HG02943 (cell line): Measurements from ENCODE around the gene NSG1.
"Not testable (repeated sequence)": the region's sequence is repeated elsewhere in the genome, so short reads cannot be mapped to it uniquely, and the experiment has no call there.

Experiments used
- ATAC-seq: cut with Tn5 transposase; IDR thresholded peaks from one replicate; pipeline ENCODE4 v1.9.1; 2021; ENCODE audit warnings: mild to moderate bottlenecking, low read depth, moderate library complexity; ENCODE audit not compliant: unreplicated experiment

Gene NSG1

DNA sequence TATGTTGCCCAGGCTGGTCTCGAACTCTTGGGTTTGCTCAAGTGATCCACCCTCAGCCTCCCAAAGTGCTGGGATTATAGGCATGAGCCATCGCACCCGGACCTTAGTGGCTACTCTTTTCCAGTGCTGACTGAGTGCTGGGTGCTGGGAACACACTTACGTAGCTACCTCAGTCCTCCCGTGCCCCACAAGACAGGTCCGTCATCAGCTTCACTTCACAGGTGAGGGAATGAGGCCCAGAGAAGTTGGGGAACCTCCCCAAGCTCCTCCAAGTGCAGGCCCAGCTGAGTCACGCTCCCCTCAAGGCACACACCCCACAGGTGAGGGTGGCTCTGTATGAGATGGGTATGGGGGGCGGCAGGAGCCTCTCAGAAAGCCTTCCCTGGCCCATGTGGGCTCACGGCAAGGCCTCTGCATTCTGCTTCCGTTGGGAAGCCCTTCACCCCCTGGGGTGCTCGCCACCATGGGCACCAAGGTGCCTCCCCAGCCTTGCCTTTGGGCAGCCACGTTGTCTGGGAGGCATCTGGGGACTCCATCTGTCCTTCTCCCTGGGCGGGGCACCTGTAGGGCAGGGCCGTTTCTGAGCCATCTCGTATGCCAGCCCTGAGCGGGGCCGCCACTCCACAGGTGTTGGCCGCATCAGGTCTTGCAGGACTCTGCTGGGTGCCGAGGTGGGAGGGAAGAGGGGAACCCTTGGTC, 28.4 kb downstream of the NSG1 start:
- no peak for ATAC-seq

DNA sequence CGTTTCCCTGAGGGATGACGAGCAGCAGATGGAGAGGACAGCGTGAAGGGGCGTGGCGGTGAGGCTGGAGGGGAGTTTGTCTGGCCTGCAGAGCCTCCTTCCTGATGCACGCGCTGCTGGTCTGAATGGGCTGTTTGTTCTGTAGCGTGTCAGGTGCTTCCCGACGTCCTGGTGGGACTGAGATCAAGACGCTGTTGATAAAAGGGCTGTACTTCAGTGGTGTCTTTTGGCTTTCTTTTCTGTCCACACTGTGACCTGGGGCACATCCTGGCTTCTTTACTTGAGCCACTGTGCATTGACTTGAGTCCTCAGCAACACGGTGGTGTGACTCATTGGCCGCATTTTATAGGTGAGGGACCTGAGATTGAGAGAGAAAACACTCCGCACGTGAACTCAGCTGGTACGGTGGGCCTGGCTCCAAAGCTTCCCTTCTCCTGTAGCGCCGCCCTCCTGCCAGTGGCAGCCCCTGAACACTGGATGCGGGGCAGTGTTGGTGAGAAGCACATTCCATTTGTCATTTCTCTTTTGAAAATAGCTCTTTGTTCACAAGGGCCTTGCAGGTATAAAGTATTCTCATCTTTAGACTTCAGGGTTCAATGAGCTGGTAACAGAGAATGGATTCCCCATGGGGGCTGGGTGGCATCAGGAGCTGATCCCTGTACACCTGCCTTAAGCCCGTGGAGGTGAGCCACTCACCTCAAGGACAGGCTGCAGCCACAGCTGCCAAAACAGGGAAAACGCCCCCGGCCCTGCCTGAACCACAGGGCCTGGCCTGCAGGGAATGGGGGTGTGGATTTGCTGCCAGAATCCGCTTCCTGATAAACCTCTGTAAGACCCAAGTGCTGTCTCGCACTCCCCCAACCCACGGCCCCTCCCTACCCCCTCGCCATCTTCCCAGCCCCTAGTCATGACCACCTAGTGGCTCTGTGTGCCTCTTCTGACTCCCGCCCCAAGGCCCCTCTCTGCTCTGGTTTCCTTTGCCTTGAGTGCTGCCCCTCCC, 29.2 kb downstream of the NSG1 start:
- no peak for ATAC-seq

DNA sequence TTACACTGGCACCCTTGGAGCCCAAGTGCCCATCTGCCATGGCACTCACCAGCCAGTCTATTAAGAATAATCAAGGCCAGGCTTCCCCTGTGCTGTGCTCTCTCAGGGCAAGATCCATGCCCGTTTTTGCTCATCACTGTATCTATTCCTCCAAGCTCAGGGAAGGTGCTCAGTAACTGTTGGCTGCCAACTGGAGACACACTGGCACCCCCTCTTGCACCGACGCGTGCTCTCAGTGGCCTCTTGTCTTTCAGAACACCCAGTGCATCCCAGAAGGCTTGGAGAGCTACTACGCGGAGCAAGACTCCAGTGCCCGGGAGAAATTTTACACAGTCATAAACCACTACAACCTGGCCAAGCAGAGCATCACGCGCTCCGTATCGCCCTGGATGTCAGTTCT, 30.1 kb downstream of the NSG1 start:
- no peak for ATAC-seq

DNA sequence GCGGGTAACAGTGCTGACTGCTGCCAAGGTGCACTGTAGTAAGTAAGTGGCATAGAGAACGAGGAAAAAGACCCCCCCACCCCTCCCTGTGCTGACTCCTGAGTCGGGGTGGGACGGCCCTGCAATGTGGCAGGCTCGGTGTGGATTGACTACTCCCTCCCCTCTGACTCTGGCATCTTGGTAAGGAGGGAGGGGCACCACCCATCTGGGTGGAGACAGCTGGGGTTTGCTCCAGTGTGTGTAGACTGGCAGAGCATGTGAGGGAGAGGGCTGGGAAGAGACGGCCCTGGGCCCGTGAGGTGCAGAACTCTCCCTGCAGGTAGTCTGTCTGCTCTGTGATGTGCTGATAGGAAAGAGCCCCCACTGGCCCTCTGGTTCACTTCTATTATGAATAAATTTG, 31.0 kb downstream of the NSG1 start:
- ATAC-seq: no peak

DNA sequence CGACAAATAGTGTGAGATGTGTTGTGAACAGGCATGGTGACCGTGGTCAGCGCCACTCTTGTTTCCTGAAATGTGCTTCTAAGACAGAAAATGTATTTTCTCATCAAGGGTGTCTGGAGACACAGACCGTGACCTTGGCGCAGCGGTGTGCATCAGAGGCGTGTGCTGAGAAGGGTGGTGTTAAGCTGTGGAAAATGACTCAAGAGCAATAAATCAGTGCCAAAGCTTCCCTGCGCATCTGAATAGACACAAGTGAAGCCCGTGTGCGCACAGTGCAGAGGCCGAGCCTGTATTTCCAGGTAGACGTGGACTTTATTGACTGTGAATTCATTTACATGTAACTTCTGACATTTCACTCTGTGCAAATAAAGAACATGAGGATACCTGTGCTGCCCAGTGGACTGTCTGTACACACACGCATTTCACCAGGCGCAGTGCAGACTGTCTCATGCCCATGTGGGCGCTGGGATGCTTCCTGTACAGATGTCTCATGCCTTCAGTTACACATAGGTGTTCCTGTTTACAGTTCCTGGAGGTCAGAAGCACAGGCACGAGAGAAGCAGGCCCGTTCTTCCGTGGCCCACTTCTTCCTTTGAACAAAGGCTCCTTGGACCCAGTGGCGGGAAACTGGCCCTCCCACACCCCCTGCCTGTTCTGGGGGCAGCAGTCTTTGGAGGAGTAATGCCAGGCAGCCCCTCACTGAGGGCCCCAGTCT, 31.9 kb downstream of the NSG1 start:
- ATAC-seq: no peak

DNA sequence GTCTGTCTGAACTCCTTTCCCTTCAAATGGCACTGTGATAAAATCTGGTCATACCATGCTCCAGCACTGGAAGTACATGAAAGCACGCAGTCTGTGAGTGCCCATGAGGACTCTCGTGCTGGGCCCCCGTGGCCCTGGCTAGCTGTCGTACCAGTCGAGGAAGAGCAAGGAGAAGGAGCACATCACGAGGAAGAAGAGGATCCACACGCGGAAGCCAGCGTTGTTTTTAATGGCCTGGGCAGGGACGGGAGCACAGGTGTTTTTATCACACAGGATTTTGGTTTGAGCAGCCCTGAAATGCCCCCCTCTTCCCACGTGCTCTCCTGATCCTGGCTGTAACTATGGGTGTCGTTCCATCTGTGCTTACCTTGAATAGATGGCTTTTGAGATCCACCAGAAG, 33.0 kb downstream of the NSG1 start:
- no peak for ATAC-seq

DNA sequence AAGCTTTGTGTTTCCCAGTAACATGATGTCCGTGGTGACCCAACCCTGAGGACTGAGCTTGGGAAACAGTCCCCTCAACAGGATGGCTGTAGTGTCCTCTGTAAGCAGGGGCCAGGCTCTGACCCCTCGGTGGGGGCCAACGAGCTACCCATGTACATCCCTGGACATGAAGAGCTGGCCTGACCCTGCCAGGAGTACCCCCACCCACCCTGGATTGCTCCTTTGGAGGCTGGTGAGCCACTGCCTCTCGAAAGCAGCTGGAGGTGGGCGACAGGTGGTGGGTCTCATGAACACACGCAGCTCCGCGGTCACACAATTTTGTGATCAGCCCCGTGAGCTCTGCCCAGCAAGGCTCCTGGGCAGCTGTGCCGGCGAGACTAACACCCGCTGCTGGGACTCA, 33.5 kb downstream of the NSG1 start:
- ATAC-seq: no peak

DNA sequence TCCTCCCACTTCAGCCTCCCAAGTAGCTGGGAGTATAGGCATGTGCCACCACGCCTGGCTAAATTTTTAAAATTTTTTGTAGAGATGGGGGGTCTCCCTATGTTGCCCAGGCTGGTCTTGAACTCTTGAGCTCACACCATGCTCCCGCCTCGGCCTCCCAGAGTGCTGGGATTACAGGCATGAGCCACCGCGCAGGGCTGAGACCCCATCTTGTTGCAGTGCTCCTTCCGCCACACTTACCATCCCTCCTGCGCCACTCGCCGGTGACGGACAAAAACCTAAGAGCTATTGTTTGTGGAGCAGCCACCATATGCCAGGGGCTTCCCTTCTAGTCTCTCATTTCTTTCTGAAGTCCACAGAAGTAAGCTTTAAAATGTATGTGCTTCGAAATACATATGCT, 34.5 kb downstream of the NSG1 start:
- ATAC-seq: no peak

DNA sequence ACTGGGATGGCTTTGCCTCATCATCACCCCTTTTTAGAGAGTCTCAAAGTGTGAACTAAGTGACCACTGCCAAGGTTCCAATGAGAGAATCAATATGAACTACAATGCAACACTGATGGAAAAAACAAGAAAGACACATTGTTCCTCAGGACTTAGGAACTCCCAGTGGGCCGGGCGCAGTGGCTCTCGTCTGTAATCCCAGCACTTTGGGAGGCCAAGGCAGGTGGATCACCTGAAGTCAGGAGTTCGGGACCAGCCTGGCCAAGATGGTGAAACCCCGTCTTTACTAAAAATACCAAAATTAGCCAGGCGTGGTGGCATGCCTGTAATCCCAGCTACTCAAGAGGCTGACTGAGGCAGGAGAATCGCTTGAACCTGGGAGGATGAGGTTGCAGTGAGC, 35.2 kb downstream of the NSG1 start:
- ATAC-seq: not testable (repeated sequence)

DNA sequence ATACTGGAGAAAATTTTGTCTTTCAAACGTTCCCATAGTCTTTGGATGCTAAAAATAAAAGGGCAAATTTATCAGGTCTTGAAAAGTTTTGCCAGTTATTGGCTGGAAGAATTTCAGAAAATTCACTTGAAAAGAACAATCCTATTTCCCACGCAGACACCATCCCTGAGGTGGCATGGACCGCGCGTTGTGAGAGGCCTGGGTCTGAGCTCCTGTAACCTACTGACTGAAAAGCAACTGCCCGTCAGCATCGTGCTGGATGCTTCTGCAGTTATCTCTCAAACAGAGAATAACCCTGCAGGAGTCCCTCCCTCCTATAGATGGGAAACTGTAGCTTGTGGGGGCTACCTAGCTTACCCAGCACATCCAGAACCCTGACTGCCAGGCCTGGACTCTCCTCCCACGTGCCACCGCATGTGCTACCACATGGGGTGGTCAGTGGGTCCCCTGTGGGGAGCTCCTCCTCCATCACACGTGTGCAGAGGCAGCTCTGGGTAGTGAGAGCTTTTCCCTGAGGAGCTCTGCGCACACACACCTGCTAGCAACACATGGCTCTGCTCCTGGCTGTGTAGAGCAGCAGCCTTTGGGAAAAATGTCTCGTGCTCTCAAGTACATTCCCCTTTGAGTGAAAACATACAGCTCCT, 36.1 kb downstream of the NSG1 start:
- ATAC-seq: no peak

DNA sequence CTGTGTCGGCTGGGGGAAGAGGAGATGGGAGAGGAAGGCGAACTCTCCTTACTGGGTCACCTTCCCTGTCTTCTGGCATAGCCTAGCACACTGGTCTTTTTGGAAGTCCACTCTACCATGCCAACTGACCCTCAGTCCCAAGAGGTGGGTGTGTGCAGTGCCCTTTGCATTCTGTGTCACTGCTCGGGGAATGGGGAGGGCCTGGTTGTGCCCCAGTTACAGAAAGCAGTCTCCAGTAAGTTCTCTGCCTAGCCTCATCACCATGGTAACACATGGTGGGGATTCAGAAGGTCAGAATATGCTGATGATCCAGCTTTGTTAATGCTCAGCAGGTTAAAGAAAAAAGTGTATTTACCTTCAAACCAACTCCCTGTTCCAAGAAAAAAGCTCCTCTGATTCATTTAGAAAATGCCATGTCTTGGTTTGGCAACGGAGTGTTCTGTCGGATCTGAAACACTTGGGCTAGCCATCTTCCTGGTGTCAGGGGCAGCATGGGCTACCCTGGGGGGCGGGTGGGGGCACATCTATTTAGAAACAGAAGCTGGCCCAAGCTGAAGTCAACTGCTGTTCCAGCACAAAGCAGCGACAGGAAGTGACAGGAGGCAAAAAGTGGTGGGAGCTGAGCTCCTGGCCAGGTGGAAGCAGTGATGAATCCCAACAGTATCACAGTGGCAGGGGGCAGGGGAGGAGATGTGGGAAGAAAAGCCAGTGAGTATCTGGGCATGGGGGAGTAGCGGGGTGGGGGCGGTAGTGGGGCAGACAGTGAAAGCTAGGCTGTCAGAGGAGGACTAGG, 37.0 kb downstream of the NSG1 start:
- ATAC-seq: no peak

DNA sequence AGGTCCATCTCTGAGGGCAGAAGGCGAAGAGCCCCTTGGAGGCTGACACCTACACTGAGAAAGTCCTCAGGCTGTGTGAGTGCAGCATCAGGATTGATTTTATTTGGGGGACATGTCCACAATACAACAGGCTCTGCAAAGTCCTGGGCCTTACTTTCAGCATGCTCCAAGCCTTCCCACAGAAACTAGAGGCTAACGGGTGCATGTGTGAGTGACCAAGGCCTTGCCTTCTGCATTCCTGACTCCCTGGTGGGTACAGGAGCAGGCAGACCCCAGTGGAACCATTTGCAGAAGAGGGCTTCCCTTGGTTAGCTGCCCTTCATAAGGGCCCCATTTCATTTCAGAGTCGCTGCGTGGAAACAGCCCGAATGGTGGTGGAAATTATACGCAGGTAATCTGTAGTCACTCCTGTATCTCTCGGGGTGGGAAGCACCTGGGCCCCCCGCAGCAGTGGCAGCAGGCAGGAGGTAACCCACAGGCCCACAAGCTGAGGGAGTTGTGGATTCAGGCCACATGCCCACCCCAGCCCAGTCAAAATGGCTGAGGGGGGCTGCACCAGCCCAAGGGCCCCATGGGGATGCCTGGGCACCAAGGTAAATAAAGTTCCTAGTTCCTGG, 37.7 kb downstream of the NSG1 start:
- no peak for ATAC-seq

DNA sequence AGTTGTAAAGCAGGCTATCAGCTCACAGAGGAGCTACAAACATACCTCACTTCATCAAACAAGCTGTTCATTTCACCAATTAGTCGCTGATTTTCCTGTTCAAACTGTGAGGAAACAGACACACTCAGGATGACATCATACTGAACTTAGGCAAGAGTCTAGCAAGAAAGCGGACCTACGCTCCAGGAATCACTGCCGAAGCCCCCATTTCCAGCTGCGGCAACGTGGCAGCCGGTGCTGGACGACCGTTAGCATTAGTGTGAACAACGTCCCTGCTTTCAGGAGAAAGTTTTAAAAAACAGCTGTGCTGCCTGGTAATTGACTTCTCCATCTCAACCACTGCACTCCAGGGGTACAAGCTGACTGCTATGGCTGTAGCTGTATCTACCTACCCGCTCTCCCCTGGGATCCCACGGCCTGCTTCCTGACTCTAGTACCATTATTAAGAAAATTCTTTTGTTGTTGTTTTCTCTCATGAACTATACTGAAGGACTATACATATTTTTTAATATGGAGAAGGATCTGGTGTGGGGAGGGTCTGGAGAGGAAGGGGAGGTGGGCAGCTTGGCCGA, 38.3 kb downstream of the NSG1 start:
- no peak for ATAC-seq

DNA sequence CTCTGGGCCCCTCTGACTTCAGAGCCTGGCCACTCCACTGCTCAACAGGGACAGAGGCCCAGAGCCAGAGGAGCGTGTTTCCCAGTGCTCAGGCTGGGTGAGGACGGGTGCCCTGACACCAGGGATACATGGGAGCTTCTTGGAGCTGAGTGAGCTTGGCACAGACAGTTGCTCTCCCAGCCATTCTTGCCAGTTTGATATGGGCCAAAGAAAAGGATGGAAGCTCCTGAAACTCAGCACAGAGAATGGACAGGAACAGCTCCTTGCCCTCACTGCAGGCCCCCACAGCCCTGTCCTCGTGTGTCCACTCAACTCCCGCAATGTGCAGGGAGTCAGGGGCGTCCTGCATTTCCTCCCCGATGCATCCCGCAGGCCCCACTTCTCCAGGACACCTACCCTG, 38.8 kb downstream of the NSG1 start:
- no peak for ATAC-seq

DNA sequence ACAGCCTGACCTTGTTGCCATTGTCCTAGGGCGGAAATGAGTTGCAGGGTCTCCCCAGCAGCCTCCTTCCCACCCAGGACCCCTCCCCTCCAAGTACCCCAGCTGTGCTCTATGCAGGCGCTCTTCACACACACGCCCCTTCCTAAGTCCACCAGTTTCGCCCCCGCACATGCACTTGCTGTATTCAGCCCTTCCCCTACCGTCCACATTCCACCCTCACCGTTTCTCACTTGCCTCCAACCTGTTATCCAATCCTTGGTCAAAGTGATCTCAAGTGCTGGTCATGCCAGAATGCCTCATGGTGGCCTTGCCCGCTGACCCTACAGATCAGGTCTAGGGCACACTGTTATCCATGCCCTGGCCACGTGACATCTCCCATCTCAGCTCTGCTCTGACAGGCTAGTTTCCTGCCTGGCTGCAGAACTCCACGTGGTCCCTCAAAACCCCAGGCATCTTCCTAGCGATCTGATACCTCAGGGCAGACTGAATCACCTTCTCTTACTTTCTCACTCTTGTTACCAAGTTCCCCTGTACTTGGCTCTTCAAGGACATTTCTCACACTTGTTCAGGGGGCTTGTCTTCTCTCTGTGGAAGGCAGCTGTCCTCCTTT, 39.7 kb downstream of the NSG1 start:
- no peak for ATAC-seq

DNA sequence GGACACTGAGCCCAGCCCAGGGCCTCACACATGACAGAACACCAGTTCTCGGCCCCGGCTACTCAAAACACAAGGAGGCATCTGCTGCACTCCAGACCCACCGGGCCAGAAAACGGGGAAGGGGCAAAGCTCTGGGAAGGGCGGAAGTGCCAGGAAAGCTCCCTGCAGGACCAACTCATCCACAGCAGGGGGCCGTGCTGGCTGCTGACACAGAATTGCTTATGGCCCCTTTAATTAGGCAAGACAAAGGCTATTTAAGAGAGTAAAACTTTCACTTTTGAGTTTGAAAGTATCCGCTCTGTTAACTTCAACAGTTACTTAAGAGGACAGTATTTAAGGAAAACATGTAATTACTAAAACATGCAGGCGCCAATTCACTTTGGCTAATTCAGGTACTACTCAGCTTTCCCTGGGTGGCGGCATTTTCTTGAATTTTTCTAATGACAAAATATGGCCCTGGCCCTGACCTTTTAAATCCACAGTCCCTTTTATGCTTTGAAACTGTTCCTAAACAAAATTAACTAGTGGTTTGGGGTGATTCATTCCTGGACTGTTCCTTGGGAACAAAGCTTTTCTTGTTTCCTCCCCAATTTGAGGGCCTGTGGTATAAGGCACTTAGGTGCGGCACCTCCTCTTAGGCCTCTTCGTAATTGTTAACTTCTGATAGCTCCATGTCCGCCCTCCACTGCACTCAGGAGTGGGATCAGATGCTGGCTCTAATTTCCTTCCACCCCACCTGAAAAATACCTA, 40.4 kb downstream of the NSG1 start:
- ATAC-seq: no peak

DNA sequence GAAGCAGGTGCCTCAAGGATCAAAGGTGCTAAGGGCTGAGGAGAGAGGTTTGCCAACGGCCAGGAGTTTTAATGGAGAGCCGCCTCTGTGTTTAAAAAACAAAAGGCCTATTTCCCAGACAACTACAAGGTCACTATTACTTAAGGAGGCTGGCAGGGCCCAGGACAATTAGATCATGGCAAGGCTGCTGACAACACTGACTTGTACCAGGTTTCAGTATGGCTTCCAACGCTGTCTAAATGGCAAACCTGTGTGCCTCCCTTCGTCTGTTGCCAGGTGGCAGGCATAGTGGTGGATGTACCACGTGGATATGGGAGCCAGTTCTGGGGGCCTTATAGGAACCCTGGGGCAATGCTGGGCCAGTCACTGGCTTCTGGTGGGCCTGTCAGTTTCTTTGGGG, 41.0 kb downstream of the NSG1 start:
- no peak for ATAC-seq
